ENCODE results near the gene WWOX.
A peak's percentile ranks its signal among the peaks of the same experiment; 100 is the strongest.

Gene WWOX

DNA sequence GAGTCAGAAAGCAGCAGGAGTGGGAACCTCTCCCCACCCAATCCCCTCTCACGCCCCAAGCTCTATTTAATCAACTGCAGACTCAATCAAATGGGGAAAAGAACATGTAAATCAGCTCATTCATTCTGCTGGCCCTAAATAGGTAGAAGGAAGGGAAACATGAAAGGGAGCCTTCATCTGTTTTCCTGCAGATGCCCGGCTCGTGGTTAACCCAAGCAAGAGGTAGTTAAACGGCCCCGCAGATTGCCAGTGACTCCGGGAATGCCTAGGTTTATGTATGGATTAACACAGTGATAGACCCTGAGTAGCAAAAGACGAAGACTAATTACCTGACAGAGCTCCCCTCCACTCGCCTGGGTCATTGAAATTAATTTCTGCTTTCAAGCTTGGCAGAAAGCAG, 542.0 kb downstream of the WWOX start:
- Histone ChIP-seq H3K4me2 (ENCODE audit: low read length) (no peak overlapping the region), H2BK12ac (ENCODE audit: low read length) (peak overlapping the region; percentile 90), H3K9me3 (ENCODE audit: insufficient read depth, low read depth, low read length) (no peaks in the 10 kb centered on the region), H3K79me1 (ENCODE audit: low read length) (peaks cover 59% of the 10 kb centered on the region), H2AFZ (ENCODE audit: insufficient read depth, low read length, poor library complexity) (no peak overlapping the region), H3K4me3 (ENCODE audit: low read depth, low read length) (no peak overlapping the region), H4K12ac (ENCODE audit: low read depth, low read length) (no peak overlapping the region), H3K4ac (ENCODE audit: low read depth, low read length) (no peak overlapping the region), H3K9ac (ENCODE audit: low read length) (no peak overlapping the region), H2BK120ac (ENCODE audit: insufficient read depth, low read length, poor library complexity) (peak overlapping the region; percentile 77), H3K18ac (ENCODE audit: low read length) (no peak overlapping the region), H3K14ac (ENCODE audit: low read length) (no peak overlapping the region), H2BK5ac (ENCODE audit: low read depth, low read length, poor library complexity) (peak overlapping the region; percentile 64), H3K27me3 (ENCODE audit: insufficient read depth, low read length) (no peaks in the 10 kb centered on the region), H3K36me3 (ENCODE audit: control insufficient read depth in 1 of 2, insufficient read depth in 2 of 2, low read length in 2 of 2) (no peaks in the 10 kb centered on the region), H3K79me2 (ENCODE audit: control insufficient read depth, insufficient read depth, low read length, poor library complexity) (peaks cover 6% of the 10 kb centered on the region), H3K4me1 (ENCODE audit: control insufficient read depth in 1 of 2, insufficient read depth in 2 of 2, low read length in 2 of 2) (peaks cover 26 to 30% of the 10 kb centered on the region in 2 experiments), H4K8ac (ENCODE audit: low read depth, low read length) (no peak overlapping the region), H4K91ac (ENCODE audit: low read depth, low read length) (peak overlapping the region; percentile 60), H3K23ac (ENCODE audit: low read length) (no peak overlapping the region), H2AK5ac (ENCODE audit: low read length) (no peak overlapping the region), H3K27ac (ENCODE audit: low read depth, low read length) (no peak overlapping the region)
- DNase-seq: no peak
- WGBS (ENCODE audit: extremely low coverage, insufficient coverage, insufficient read length): no CpG with 5 or more reads among the region's 8 CpGs

DNA sequence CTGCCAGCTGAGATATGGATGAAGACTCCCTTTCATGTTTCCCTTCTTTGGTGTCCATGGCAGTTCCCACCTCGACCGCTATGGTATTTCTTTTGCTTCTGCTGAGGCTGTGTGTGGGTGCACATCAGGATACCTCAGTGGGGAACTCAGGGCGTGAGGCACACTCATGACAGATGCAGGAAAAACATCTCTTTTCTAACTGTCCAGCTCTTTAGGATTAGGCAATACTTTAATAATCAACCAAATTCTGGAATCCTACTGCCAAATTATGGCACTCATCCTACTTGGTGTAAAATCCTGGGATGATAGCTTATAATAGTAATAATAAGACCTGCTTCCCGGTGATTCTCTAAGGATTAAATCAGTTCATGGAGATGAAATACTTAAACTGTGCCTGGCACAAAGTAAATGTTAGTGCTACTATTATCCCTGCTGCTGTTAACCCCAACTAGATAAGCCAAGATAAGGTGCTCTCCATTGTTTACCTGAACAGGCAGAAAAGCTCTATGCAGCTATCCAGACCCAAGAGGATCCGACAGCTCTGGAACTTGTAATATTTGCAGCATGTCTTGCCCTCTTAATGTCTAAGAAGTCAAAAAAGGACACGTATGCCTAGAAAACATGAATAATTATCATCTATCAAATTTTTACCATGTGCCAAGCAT, 543.3 kb downstream of the WWOX start:
- H2AK5ac ChIP-seq (ENCODE audit: low read length): peak overlapping the region; percentile 99
- H4K8ac ChIP-seq (ENCODE audit: low read depth, low read length): peak overlapping the region; percentile 88
- H3K4me3 ChIP-seq (ENCODE audit: low read depth, low read length): no peak overlapping the region
- H3K27ac ChIP-seq (ENCODE audit: low read depth, low read length): peak overlapping the region; percentile 36
- H3K14ac ChIP-seq (ENCODE audit: low read length): peak overlapping the region; percentile 89
- no peak overlapping the region for H3K4me2 ChIP-seq (ENCODE audit: low read length)
- H2BK12ac ChIP-seq (ENCODE audit: low read length): peak overlapping the region; percentile 92
- peak overlapping the region; percentile 95 for H4K91ac ChIP-seq (ENCODE audit: low read depth, low read length)
- no peaks in the 10 kb centered on the region for H3K9me3 ChIP-seq (ENCODE audit: insufficient read depth, low read depth, low read length)
- H2BK120ac ChIP-seq (ENCODE audit: insufficient read depth, low read length, poor library complexity): peak overlapping the region; percentile 99
- H3K23ac ChIP-seq (ENCODE audit: low read length): no peak overlapping the region
- no peak overlapping the region for H2AFZ ChIP-seq (ENCODE audit: insufficient read depth, low read length, poor library complexity)
- H4K12ac ChIP-seq (ENCODE audit: low read depth, low read length): no peak overlapping the region
- H3K18ac ChIP-seq (ENCODE audit: low read length): peak overlapping the region; percentile 44
- H3K9ac ChIP-seq (ENCODE audit: low read length): no peak overlapping the region
- peaks cover 3% of the 10 kb centered on the region for H3K79me2 ChIP-seq (ENCODE audit: control insufficient read depth, insufficient read depth, low read length, poor library complexity)
- H3K27me3 ChIP-seq (ENCODE audit: insufficient read depth, low read length): no peaks in the 10 kb centered on the region
- peak in 1 of 2 donors; percentile 11 for DNase-seq
- peak overlapping the region; percentile 92 for H2BK5ac ChIP-seq (ENCODE audit: low read depth, low read length, poor library complexity)
- H3K4ac ChIP-seq (ENCODE audit: low read depth, low read length): peak overlapping the region; percentile 88
- H3K4me1 ChIP-seq (ENCODE audit: control insufficient read depth in 1 of 2, insufficient read depth in 2 of 2, low read length in 2 of 2): peaks cover 30 to 35% of the 10 kb centered on the region in 2 experiments
- peaks cover 56% of the 10 kb centered on the region for H3K79me1 ChIP-seq (ENCODE audit: low read length)
- H3K36me3 ChIP-seq (ENCODE audit: control insufficient read depth in 1 of 2, insufficient read depth in 2 of 2, low read length in 2 of 2): no peaks in the 10 kb centered on the region
- WGBS (ENCODE audit: extremely low coverage, insufficient coverage, insufficient read length): no CpG with 5 or more reads among the region's 6 CpGs

DNA sequence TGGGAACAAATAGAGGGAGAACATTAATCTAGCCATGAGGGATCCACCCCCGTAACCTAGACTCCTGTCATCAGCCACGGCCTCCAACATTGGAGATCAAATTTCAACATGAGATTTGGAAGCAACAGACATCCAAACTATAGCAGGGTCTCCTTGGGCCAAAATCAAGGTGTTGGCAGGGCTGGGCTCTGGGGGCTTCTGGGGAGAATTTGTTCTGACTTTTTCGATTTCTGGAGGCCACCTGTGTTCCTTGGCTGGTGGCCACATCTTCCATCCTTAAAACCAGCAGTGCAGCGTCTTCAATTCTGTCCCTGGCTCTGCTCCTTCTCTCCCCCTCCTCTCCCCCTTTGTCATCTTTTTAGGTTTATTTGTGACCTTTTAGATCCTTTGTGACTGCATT, 546.2 kb downstream of the WWOX start:
- Histone ChIP-seq H3K79me2 (ENCODE audit: control insufficient read depth, insufficient read depth, low read length, poor library complexity) (peaks cover 7% of the 10 kb centered on the region), H4K91ac (ENCODE audit: low read depth, low read length) (peak overlapping the region; percentile 99), H3K27me3 (ENCODE audit: insufficient read depth, low read length) (no peaks in the 10 kb centered on the region), H2BK120ac (ENCODE audit: insufficient read depth, low read length, poor library complexity) (peak overlapping the region; percentile 99), H4K8ac (ENCODE audit: low read depth, low read length) (peak overlapping the region; percentile 80), H3K27ac (ENCODE audit: low read depth, low read length) (peak overlapping the region; percentile 76), H3K9ac (ENCODE audit: low read length) (no peak overlapping the region), H2AFZ (ENCODE audit: insufficient read depth, low read length, poor library complexity) (no peak overlapping the region), H2BK5ac (ENCODE audit: low read depth, low read length, poor library complexity) (peak overlapping the region; percentile 53), H3K9me3 (ENCODE audit: insufficient read depth, low read depth, low read length) (no peaks in the 10 kb centered on the region), H3K79me1 (ENCODE audit: low read length) (peaks cover 47% of the 10 kb centered on the region), H3K23ac (ENCODE audit: low read length) (no peak overlapping the region), H3K36me3 (ENCODE audit: control insufficient read depth in 1 of 2, insufficient read depth in 2 of 2, low read length in 2 of 2) (no peaks in the 10 kb centered on the region), H3K4me3 (ENCODE audit: low read depth, low read length) (no peak overlapping the region), H3K18ac (ENCODE audit: low read length) (peak overlapping the region; percentile 87), H3K4me1 (ENCODE audit: control insufficient read depth in 1 of 2, insufficient read depth in 2 of 2, low read length in 2 of 2) (peaks cover 26 to 28% of the 10 kb centered on the region in 2 experiments), H2BK12ac (ENCODE audit: low read length) (peak overlapping the region; percentile 95), H3K4ac (ENCODE audit: low read depth, low read length) (peak overlapping the region; percentile 72), H4K12ac (ENCODE audit: low read depth, low read length) (no peak overlapping the region), H3K14ac (ENCODE audit: low read length) (peak overlapping the region; percentile 75), H3K4me2 (ENCODE audit: low read length) (no peak overlapping the region), H2AK5ac (ENCODE audit: low read length) (peak overlapping the region; percentile 86)
- WGBS (ENCODE audit: extremely low coverage, insufficient coverage, insufficient read length): no CpG with 5 or more reads among the region's 4 CpGs
- DNase-seq: no peak

DNA sequence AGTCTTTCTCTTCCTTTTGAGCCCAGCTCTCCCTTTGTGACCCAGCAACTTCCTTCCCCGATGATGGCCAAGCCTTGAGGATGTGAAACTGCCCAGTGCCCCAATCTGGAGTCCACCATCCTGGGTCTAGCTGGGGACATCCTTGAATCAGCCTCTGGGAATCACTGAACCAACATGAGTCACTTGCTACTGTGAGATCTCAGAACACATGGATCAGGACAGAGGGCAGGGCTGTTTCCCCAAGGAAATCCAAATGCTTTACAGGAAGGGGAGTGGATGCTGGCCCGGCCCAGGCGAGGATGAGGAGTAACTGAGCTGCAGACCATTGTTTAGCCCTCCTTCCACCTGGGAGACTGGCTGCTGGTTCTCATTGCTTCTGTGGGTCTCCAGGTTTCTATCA, 547.6 kb downstream of the WWOX start:
- peak overlapping the region; percentile 92 for H2AK5ac ChIP-seq (ENCODE audit: low read length)
- H3K23ac ChIP-seq (ENCODE audit: low read length): no peak overlapping the region
- H3K4me3 ChIP-seq (ENCODE audit: low read depth, low read length): no peak overlapping the region
- peak overlapping the region; percentile 86 for H3K4ac ChIP-seq (ENCODE audit: low read depth, low read length)
- H2AFZ ChIP-seq (ENCODE audit: insufficient read depth, low read length, poor library complexity): peak overlapping the region; percentile 37
- peaks cover 44% of the 10 kb centered on the region for H3K79me1 ChIP-seq (ENCODE audit: low read length)
- no CpG with 5 or more reads among the region's 3 CpGs for WGBS (ENCODE audit: extremely low coverage, insufficient coverage, insufficient read length)
- no peaks in the 10 kb centered on the region for H3K9me3 ChIP-seq (ENCODE audit: insufficient read depth, low read depth, low read length)
- H3K4me1 ChIP-seq (ENCODE audit: control insufficient read depth in 1 of 2, insufficient read depth in 2 of 2, low read length in 2 of 2): peaks cover 26 to 28% of the 10 kb centered on the region in 2 experiments
- H2BK12ac ChIP-seq (ENCODE audit: low read length): peak overlapping the region; percentile 86
- peak overlapping the region; percentile 53 for H2BK5ac ChIP-seq (ENCODE audit: low read depth, low read length, poor library complexity)
- no peaks in the 10 kb centered on the region for H3K36me3 ChIP-seq (ENCODE audit: control insufficient read depth in 1 of 2, insufficient read depth in 2 of 2, low read length in 2 of 2)
- H3K4me2 ChIP-seq (ENCODE audit: low read length): no peak overlapping the region
- H3K9ac ChIP-seq (ENCODE audit: low read length): no peak overlapping the region
- H4K91ac ChIP-seq (ENCODE audit: low read depth, low read length): peak overlapping the region; percentile 99
- peak overlapping the region; percentile 99 for H2BK120ac ChIP-seq (ENCODE audit: insufficient read depth, low read length, poor library complexity)
- peak overlapping the region; percentile 34 for H4K12ac ChIP-seq (ENCODE audit: low read depth, low read length)
- DNase-seq: no peak
- peak overlapping the region; percentile 78 for H3K27ac ChIP-seq (ENCODE audit: low read depth, low read length)
- peak overlapping the region; percentile 86 for H4K8ac ChIP-seq (ENCODE audit: low read depth, low read length)
- H3K79me2 ChIP-seq (ENCODE audit: control insufficient read depth, insufficient read depth, low read length, poor library complexity): peaks cover 7% of the 10 kb centered on the region
- peak overlapping the region; percentile 81 for H3K18ac ChIP-seq (ENCODE audit: low read length)
- no peaks in the 10 kb centered on the region for H3K27me3 ChIP-seq (ENCODE audit: insufficient read depth, low read length)
- H3K14ac ChIP-seq (ENCODE audit: low read length): peak overlapping the region; percentile 86
